A549 (cell line): ENCODE data around the gene FTH1.

Source experiments
- CTCF ChIP-seq: fragments of >200 bp; sonication (Bioruptor Twin); formaldehyde crosslinking; IDR thresholded peaks from 3 replicates; pipeline ENCODE4 v1.5.1; 2016
- E2F6 ChIP-seq: IDR thresholded peaks from 2 replicates; pipeline ENCODE4 v1.6.1; 2012; ENCODE audit warnings: low read depth, borderline replicate concordance
- EP300 ChIP-seq, 2 experiments: fragments of >200 bp; sonication (Bioruptor Twin); formaldehyde crosslinking; IDR thresholded peaks; 2 replicates in 1 of 2; 3 replicates in 1 of 2; pipeline ENCODE4 v1.6.1; 2016 to 2017
- POLR2A ChIP-seq: IDR thresholded peaks from 2 replicates; pipeline ENCODE4 v1.6.1; 2012; ENCODE audit warnings: mild to moderate bottlenecking, low read length
- POLR2AphosphoS2 ChIP-seq: conservative IDR thresholded peaks from 2 replicates; pipeline ENCODE4 v1.6.1; 2012; ENCODE audit warnings: low read length, improper control_type of control experiment, inconsistent platforms
- REST ChIP-seq: fragments of 200-600 bp; sonication (generic); IDR thresholded peaks from 2 replicates; pipeline ENCODE4 v1.6.1; 2016; ENCODE audit warnings: antibody characterized with exemption, mild to moderate bottlenecking, moderate library complexity

- no peak for TF ChIP-seq REST
- TF ChIP-seq CTCF = no peak
- TF ChIP-seq POLR2A = no peak
- no peak for TF ChIP-seq E2F6
- no peak for TF ChIP-seq POLR2AphosphoS2
- TF ChIP-seq EP300 (IDR thresholded peaks at IDR 0.05) = no peak
Observed at GRCh38 chr11:61968758-61969390, 1.4 kb upstream of the FTH1 start.
